Liver (tissue), 3 donors: ENCODE results near the gene PGBD5.

Experiments used
- ATF3 ChIP-seq: IDR thresholded peaks from 2 replicates; pipeline ENCODE4 v1.6.1; 2016; ENCODE audit warnings: antibody characterized with exemption
- RAD21 ChIP-seq, 2 donors: IDR thresholded peaks; 2 replicates each; pipeline ENCODE4 v1.6.1; 2016; ENCODE audit warnings: antibody characterized with exemption in 2 of 2, mild to moderate bottlenecking in 2 of 2
- TF ChIP-seq, protein P1 (sequence below): IDR thresholded peaks from 2 replicates; pipeline ENCODE4 v1.6.1; 2016; ENCODE audit warnings: antibody characterized with exemption, mild to moderate bottlenecking
- TF ChIP-seq, protein P2 (sequence below): fragments of 150-350 bp; IDR thresholded peaks from 2 replicates; pipeline ENCODE4 v1.5.1; 2017; ENCODE audit warnings: improper control_type of control experiment, low read depth, low read length; ENCODE audit not compliant: missing input control
- donor health status: healthy.
- donor health status: healthy.

DNA sequence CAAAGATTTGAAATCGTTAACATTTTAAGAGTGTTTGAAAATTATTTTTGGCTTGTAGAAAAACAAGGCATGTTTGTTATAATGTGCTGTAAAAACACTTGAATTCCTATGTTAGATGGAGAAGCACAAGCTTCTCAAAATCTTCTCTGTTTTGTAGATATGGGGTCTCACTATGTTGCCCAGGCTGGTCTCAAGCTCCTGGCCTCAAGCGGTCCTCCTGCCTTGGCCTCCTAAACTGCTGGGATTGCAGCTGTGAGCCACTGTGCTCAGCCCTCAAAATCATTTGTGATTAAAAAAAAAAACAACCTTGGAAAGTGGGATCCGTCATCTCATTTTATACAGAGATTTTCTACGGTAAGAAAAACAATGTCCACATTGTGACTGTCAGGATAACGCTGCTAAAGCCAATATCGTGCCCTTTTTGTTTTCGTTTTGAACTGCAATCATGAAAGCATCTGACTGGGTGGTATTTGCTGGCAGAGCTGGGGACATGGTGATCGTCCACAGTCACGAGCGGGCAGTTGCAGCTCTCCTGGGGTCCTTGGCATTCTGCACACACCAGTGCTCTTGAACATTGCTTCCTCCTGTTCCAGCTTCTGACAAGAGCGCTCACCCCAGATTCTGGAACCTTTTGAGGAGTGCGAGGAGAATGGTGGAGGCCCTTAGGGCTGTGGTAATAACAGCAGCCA, 112.5 kb downstream of the PGBD5 start:
- TF ChIP-seq, protein P1, sequence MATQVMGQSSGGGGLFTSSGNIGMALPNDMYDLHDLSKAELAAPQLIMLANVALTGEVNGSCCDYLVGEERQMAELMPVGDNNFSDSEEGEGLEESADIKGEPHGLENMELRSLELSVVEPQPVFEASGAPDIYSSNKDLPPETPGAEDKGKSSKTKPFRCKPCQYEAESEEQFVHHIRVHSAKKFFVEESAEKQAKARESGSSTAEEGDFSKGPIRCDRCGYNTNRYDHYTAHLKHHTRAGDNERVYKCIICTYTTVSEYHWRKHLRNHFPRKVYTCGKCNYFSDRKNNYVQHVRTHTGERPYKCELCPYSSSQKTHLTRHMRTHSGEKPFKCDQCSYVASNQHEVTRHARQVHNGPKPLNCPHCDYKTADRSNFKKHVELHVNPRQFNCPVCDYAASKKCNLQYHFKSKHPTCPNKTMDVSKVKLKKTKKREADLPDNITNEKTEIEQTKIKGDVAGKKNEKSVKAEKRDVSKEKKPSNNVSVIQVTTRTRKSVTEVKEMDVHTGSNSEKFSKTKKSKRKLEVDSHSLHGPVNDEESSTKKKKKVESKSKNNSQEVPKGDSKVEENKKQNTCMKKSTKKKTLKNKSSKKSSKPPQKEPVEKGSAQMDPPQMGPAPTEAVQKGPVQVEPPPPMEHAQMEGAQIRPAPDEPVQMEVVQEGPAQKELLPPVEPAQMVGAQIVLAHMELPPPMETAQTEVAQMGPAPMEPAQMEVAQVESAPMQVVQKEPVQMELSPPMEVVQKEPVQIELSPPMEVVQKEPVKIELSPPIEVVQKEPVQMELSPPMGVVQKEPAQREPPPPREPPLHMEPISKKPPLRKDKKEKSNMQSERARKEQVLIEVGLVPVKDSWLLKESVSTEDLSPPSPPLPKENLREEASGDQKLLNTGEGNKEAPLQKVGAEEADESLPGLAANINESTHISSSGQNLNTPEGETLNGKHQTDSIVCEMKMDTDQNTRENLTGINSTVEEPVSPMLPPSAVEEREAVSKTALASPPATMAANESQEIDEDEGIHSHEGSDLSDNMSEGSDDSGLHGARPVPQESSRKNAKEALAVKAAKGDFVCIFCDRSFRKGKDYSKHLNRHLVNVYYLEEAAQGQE, result no peak
- TF ChIP-seq, protein P2, sequence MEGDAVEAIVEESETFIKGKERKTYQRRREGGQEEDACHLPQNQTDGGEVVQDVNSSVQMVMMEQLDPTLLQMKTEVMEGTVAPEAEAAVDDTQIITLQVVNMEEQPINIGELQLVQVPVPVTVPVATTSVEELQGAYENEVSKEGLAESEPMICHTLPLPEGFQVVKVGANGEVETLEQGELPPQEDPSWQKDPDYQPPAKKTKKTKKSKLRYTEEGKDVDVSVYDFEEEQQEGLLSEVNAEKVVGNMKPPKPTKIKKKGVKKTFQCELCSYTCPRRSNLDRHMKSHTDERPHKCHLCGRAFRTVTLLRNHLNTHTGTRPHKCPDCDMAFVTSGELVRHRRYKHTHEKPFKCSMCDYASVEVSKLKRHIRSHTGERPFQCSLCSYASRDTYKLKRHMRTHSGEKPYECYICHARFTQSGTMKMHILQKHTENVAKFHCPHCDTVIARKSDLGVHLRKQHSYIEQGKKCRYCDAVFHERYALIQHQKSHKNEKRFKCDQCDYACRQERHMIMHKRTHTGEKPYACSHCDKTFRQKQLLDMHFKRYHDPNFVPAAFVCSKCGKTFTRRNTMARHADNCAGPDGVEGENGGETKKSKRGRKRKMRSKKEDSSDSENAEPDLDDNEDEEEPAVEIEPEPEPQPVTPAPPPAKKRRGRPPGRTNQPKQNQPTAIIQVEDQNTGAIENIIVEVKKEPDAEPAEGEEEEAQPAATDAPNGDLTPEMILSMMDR, result no peak
- no peak for TF ChIP-seq RAD21 (IDR thresholded peaks at IDR 0.05)
- TF ChIP-seq ATF3, result no peak
